ENCODE measurements around the gene NUCB1.
A peak's percentile ranks its signal among the peaks of the same experiment; 100 is the strongest.
"Not testable (repeated sequence)": the region's sequence is repeated elsewhere in the genome, so short reads cannot be mapped to it uniquely, and the experiment has no call there.

NUCB1 gene

DNA sequence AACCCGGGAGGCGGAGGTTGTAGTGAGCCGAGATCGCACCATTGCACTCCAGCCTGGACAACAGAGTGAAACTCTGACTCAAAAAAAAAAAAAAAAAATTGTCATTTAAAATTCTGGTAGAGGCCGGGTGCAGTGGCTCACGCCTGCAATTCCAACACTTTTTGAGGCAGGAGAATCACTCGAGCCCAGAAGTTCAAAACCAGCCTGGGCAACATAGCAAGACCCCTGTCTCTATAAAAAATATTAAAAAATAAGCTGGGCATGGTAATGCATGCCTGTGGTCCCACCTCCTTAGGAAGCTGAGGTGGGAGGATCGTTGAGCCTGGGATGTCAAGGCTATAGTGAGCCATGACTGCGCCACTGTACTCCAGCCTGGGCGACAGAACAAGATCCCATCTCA is 6.2 kb downstream of the NUCB1 start:
- DNase-seq (ENCODE audit: low read depth), result no peak

DNA sequence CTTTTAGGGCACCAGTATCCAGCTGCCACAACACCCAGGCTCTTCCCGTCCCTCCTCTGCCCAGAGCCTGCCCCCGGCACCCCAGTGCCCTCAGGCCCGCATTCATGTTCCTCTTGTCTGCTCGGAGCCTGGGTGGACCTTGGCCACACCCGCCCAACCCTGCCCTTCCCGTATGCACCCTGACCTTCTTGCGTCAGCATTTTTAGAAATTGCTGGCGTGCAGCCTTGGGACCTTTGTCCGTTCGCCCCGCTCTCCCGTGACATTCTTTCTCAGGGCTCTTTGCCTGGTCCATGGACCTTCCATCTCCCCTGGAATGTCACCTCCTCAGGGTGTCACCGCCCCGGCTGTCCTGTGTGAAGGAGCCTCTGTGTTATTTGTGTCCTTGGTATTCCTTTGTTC is 7.6 kb downstream of the NUCB1 start:
- no peak for DNase-seq (ENCODE audit: low read depth)

- DNase-seq (ENCODE audit: low read depth), result not testable (repeated sequence)
Measured at GRCh38 chr19:48909424-48910077, 9.4 kb downstream of the NUCB1 start.

- no peak for DNase-seq (ENCODE audit: low read depth)
Measured at GRCh38 chr19:48910803-48911202, 10.7 kb downstream of the NUCB1 start.

DNA sequence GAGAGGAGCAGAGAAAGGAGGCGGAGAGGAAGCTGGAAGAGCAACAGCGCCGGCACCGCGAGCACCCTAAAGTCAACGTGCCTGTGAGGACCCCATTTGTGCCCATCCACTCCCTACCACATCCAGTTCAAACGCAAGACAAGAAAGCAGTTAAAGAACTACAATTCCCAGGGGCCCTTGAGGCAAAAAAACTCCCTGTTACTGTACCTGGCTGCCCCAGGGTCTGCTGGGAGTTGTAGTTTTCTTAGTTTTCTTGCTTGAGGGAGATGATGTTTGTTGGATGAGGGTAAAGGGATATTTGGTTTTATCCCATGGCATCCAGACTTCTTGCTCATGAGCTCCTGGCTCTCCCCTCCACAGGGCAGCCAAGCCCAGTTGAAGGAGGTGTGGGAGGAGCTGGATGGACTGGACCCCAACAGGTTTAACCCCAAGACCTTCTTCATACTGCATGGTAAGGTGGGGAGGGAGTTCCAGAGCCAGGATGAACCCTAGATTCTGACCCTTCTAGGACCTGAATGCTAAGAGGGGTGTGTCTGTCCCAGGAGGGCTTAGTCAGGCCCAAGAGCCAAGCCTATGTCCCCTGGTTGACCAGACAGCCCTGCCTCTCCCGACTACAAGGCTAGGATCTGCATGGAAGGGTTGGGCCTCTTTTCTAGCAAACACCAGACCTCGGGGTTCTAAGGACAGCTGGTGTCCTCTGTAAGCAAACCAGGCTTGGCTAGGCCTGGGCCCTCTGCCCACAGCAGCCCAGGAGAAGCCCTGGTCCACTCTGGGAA is 13.2 kb downstream of the NUCB1 start:
- DNase-seq (ENCODE audit: low read depth), result no peak

GRCh38 chr19:48914181-48914580 is 14.1 kb downstream of the NUCB1 start:
- no peak for DNase-seq (ENCODE audit: low read depth)

GRCh38 chr19:48915757-48916156 is 15.6 kb downstream of the NUCB1 start:
- no peak for DNase-seq (ENCODE audit: low read depth)

DNA sequence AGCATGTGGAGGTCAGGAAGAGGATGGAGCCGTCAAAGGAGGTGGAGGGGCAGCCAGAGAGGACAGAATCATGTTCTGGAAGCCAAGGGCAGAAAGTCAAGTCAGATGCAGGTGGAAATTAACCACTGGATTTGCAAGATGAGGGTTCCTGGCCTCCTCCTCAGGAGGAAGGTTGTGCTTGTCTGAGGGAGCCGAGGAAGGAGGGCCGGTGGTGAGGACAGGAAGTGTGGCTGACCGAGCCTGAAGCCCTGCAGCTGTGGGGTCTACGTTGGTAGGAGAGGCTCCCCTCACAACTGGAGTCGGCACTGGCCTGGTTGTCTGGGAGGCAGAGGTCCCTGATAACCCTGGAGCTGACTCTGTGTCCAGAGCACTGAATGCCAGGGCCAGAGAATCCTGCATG is 18.0 kb downstream of the NUCB1 start:
- DNase-seq (ENCODE audit: low read depth), result no peak

DNA sequence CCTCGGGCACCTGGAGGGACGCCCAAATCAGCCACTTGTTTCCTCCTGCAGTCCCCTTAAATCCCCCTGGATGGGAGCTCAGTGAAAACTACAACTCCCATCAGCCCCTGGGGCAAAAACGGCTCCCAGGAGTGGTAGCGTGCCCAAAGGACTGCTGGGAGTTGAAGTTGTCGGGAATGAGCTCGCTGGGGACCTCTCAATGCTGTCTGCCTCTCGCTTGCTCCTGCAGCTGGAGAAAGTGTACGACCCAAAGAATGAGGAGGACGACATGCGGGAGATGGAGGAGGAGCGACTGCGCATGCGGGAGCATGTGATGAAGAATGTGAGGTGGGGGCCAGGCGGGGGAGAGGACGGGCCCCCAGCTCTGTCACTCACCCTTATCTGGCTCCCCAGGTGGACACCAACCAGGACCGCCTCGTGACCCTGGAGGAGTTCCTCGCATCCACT is 18.7 kb downstream of the NUCB1 start:
- no peak for DNase-seq (ENCODE audit: low read depth)

DNA sequence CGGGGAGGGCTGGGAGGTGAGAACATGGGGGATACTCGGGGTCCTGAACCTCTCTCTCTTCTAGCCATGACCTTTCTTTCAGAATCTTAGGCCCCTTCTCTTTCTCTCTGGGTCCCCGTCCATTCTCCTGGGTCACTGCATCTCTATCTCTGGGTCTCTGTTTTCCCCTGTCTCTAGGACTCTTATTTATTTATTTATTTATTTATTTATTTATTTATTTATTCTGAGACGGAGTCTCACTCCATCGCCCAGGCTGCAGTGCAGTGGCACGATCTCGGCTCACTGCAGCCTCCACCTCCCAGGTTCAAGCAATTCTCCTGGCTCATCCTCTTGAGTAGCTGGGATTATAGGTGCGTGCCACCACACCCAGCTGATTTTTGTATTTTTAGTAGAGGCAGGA is 19.2 kb downstream of the NUCB1 start:
- DNase-seq (ENCODE audit: low read depth), result not testable (repeated sequence)

GRCh38 chr19:48920949-48921348 is 20.8 kb downstream of the NUCB1 start:
- DNase-seq (ENCODE audit: low read depth), result no peak

DNA sequence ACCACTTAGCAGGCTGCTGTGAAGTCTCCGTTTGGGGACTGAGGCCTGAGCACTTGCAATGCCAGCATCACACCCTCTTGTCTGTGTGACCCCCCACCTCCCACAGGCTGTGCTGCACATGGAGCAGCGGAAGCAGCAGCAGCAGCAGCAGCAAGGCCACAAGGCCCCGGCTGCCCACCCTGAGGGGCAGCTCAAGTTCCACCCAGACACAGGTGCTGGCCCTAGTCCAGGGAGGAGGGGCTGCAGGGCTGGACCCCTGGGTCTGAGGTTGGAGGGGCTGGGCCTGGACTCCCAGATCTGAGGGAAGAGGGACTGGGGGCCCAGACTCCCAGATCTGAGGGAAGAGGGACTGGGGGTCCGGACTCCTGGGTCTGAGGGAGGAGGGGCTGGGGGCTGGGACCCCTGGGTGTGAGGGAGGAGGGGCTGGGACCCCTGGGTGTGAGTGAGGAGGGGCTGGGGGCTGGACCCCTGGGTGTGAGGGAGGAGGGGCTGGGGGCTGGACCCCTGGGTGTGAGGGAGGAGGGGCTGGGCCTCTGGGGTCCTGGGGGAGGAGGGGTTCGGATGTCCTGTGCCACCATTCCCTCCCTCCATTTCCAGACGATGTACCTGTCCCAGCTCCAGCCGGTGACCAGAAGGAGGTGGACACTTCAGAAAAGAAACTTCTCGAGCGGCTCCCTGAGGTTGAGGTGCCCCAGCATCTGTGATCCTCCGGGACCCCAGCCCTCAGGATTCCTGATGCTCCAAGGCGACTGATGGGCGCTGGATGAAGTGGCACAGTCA is 21.8 kb downstream of the NUCB1 start:
- DNase-seq (ENCODE audit: low read depth), result no peak

- no peak for DNase-seq (ENCODE audit: low read depth)
Measured at GRCh38 chr19:48922548-48923490, 22.7 kb downstream of the NUCB1 start.

GRCh38 chr19:48925240-48925843 is 25.2 kb downstream of the NUCB1 start:
- no peak for DNase-seq (ENCODE audit: low read depth)

- DNase-seq (ENCODE audit: low read depth), result not testable (repeated sequence)
Measured at GRCh38 chr19:48925890-48926289, 25.8 kb downstream of the NUCB1 start.

DNA sequence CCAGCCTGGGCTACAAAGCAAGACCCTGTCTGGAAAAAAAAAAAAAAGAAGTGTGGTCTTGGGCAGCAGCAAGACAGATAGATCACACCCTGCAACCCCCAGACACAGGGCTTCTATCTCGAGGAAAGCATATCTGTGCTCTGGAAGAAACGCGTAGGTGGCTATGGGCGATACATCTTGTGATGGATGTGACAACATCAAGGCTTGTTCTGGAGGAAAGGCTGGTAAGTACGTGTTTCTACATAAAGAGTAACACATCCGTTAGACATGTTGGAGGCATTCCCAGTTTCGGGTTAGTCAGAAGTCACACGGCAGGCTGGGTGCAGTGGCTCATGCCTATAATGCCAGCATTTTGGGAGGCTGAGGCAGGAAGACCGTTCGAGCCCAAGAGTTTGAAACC is 26.8 kb downstream of the NUCB1 start:
- no peak for DNase-seq (ENCODE audit: low read depth)

DNA sequence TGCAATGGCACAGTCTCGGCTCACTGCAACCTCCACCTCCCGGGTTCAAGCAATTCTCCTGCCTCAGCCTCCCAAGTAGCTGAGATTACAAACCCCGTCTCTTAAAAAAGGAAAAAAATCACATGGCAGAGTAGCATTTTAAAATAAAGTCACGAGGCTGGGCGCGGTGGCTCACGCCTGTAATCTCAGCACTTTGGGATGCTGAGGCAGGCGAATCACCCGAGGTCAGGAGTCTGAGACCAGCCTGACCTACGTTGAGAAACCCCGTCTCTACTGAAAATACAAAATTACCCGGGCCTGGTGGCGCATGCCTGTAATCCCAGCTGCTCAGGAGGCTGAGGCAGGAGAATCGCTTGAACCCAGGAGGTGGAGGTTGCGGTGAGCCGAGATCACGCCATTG is 27.6 kb downstream of the NUCB1 start:
- DNase-seq (ENCODE audit: low read depth), result not testable (repeated sequence)

DNA sequence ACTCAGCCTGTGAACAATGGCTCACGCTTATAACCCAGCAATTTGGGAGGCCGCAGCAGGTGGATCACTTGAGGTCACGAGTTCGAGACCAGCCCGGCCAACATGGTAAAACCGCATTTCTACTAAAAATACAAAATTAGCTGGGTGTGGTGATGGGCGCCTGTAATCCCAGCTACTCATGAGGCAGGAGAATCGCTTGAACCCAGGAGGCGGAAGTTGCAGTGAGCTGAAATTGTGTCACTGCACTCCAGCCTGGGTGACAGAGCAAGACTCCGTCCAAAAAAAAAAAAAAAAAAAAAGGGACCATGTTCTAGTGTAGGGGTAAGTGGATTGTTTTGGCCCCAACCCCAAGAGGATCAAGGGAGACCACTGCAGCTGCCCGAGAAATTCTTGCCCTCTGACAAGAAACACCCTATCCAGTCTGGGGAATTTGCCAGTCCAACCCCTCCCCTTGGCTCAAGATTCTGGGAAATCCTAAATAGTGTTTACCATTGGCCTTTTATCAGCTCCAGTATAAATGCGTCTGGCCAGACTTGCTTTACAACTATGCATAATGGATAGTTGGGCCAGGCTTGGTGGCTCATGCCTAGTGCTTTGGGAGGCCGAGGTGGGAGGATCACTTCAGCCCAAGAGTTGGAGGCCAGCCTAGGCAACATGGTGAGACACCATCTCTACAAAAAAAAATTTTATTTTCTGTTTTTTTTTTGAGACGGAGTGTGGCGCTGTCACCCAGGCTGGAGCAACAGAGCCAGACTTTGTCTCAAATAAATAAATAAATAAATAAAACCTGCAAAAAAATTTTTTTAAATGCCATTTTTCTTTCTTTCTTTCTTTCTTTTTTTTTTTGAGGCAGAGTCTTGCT is 28.3 kb downstream of the NUCB1 start:
- DNase-seq (ENCODE audit: low read depth), result no peak

DNA sequence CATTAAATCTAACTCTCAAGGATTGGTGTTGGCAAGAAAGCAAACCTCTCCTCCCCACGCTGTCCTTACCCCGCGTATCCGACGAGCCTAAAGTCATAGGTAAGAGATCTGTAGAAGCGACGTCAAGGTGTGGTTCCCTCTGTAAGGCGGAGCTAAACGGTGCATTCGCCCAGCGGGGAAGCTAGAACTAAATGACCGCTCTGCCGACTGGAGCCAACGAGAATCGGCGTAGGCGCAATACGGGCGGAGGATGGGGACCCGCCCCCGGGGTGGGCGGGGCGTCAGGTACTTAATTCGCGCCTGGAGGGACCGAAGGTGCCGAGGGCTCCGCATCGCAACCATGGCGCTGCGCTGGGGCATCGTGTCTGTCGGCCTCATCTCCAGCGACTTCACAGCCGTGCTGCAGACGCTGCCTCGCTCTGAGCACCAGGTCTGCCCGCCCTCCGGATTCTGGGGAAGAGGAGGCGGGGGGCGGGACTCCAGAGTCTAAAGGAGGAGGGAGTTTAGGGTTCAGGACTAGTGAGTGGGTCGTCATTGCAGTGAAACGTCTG is 33.3 kb downstream of the NUCB1 start, which contains the start of gene DHDH:
TSS of gene DHDH (plus strand) at position 318 of the 551 bp plus-strand sequence. CDS start at position 341, 23 bp downstream.
- DNase-seq (ENCODE audit: low read depth), result peak; percentile 79

DNA sequence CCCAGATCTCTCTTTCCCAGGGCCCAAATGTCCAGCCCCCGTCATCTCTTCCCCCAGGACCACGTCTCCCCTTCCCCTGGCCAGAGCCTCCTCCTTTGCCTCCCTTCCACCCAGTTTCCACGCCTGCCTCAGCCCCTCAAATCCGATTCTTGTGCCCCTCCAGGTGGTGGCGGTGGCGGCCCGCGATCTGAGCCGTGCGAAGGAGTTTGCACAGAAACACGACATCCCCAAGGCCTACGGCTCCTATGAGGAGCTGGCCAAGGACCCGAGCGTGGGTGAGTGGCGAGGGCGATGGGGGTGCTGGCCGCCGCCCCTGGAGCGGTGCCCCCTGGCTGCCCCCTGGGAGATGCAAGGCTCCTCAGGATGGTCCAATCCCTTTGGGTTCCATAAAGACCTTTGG is 34.7 kb downstream of the NUCB1 start:
- no peak for DNase-seq (ENCODE audit: low read depth)
